Activated naive CD4-positive, alpha-beta T cell treated with anti-CD3 and anti-CD28 coated beads, Interleukin-2, amount 10 ng/mL, durations not matched to agents 7 days and 5 days (primary cell): ENCODE measurements around the gene HMGCR.
A peak's percentile ranks its signal among the peaks of the same experiment; 100 is the strongest.

Experiments used
- CTCF ChIA-PET: fragments of 350-600 bp; sonication (Branson Sonifier 250); formaldehyde crosslinking; loops from one replicate; lab custom pipeline; 2021; ENCODE audit warnings: antibody characterized with exemption; lab: Charles Lee
- DNase-seq: peaks from one replicate; pipeline ENCODE4 v3.0.0-alpha.2; 2020
- H3K27ac Mint-ChIP-seq: one replicate; pipeline ENCODE4 v1.8.0; 2021; ENCODE audit warnings: mild to moderate bottlenecking, moderate library complexity, mixed read lengths
- H3K27me3 Mint-ChIP-seq: one replicate; pipeline ENCODE4 v1.8.0; 2021; ENCODE audit warnings: mild to moderate bottlenecking, mixed read lengths
- H3K36me3 Mint-ChIP-seq: one replicate; pipeline ENCODE4 v1.8.0; 2021; ENCODE audit warnings: mixed read lengths
- H3K4me1 Mint-ChIP-seq: one replicate; pipeline ENCODE4 v1.8.0; 2021; ENCODE audit warnings: mixed read lengths
- H3K4me3 Mint-ChIP-seq: one replicate; pipeline ENCODE4 v1.8.0; 2021; ENCODE audit warnings: mild to moderate bottlenecking, moderate library complexity, mixed read lengths
- H3K9me3 Mint-ChIP-seq: one replicate; pipeline ENCODE4 v1.8.0; 2021; ENCODE audit warnings: mixed read lengths

HMGCR gene

GRCh38 chr5:75351139-75351926, 14.3 kb downstream of the HMGCR start:
- Mint-ChIP-seq H3K4me1 (peaks cover 20% of the 10 kb centered on the region), H3K4me3 (no peak overlapping the region), H3K27ac (peak overlapping the region; percentile 63), H3K9me3 (no peaks in the 10 kb centered on the region), H3K27me3 (no peaks in the 10 kb centered on the region), H3K36me3 (peaks cover 61% of the 10 kb centered on the region)
- no peak for DNase-seq
- CTCF ChIA-PET = interaction anchor here (1.1 kb wide), 1 partner anchor 14 kb away, joined by 3 read pairs; the partner anchor contains the start of gene HMGCR

- Mint-ChIP-seq H3K36me3 (peaks cover 66% of the 10 kb centered on the region), H3K27me3 (no peaks in the 10 kb centered on the region), H3K9me3 (no peaks in the 10 kb centered on the region), H3K27ac (no peak overlapping the region), H3K4me1 (peaks cover 14% of the 10 kb centered on the region), H3K4me3 (no peak overlapping the region)
- DNase-seq = no peak
- CTCF ChIA-PET = no interaction called here
Observed at GRCh38 chr5:75355236-75355635, 18.2 kb downstream of the HMGCR start.

GRCh38 chr5:75356719-75357118, 19.7 kb downstream of the HMGCR start:
- Mint-ChIP-seq H3K4me1 (no peaks in the 10 kb centered on the region), H3K27ac (no peak overlapping the region), H3K36me3 (peaks cover 57% of the 10 kb centered on the region), H3K9me3 (no peaks in the 10 kb centered on the region), H3K27me3 (no peaks in the 10 kb centered on the region), H3K4me3 (no peak overlapping the region)
- CTCF ChIA-PET = no interaction called here
- DNase-seq = no peak

- no peak for DNase-seq
- Mint-ChIP-seq H3K36me3 (peaks cover 55% of the 10 kb centered on the region), H3K27ac (no peak overlapping the region), H3K9me3 (no peaks in the 10 kb centered on the region), H3K27me3 (no peaks in the 10 kb centered on the region), H3K4me3 (no peak overlapping the region), H3K4me1 (no peaks in the 10 kb centered on the region)
- CTCF ChIA-PET = no interaction called here
Observed at GRCh38 chr5:75358117-75358516, 21.1 kb downstream of the HMGCR start.

GRCh38 chr5:75361310-75361709, 24.3 kb downstream of the HMGCR start:
- CTCF ChIA-PET = no interaction called here
- Mint-ChIP-seq H3K9me3 (no peaks in the 10 kb centered on the region), H3K36me3 (peaks cover 46% of the 10 kb centered on the region), H3K27me3 (no peaks in the 10 kb centered on the region), H3K4me3 (no peak overlapping the region), H3K4me1 (no peaks in the 10 kb centered on the region), H3K27ac (no peak overlapping the region)
- no peak for DNase-seq

- DNase-seq = no peak
- Mint-ChIP-seq H3K4me3 (no peak overlapping the region), H3K9me3 (no peaks in the 10 kb centered on the region), H3K27me3 (no peaks in the 10 kb centered on the region), H3K4me1 (peaks cover 4% of the 10 kb centered on the region), H3K36me3 (peaks cover 35% of the 10 kb centered on the region), H3K27ac (no peak overlapping the region)
- CTCF ChIA-PET = interaction anchor here (1.3 kb wide), 1 partner anchor 14 kb away, joined by 3 read pairs; no protein-coding TSS in a partner anchor
Observed at GRCh38 chr5:75362474-75362975, 25.5 kb downstream of the HMGCR start.

GRCh38 chr5:75363111-75363510, 26.1 kb downstream of the HMGCR start:
- Mint-ChIP-seq H3K27me3 (no peaks in the 10 kb centered on the region), H3K4me1 (peaks cover 4% of the 10 kb centered on the region), H3K27ac (no peak overlapping the region), H3K4me3 (no peak overlapping the region), H3K36me3 (peaks cover 31% of the 10 kb centered on the region), H3K9me3 (no peaks in the 10 kb centered on the region)
- no peak for DNase-seq
- CTCF ChIA-PET = interaction anchor here (1.3 kb wide), 1 partner anchor 14 kb away, joined by 3 read pairs; no protein-coding TSS in a partner anchor

GRCh38 chr5:75363726-75364495, 26.9 kb downstream of the HMGCR start:
- Mint-ChIP-seq H3K9me3 (no peaks in the 10 kb centered on the region), H3K27ac (no peak overlapping the region), H3K4me3 (no peak overlapping the region), H3K4me1 (peaks cover 4% of the 10 kb centered on the region), H3K36me3 (peaks cover 28% of the 10 kb centered on the region), H3K27me3 (no peaks in the 10 kb centered on the region)
- no peak for DNase-seq
- CTCF ChIA-PET = interaction anchor here (1.0 to 1.3 kb wide), 2 partner anchors 15 to 128 kb away, joined by 3 read pairs; partner anchors contain the start of gene ANKRD31

- no peak for DNase-seq
- peaks cover 23% of the 10 kb centered on the region for H3K36me3 Mint-ChIP-seq
- no peak overlapping the region for H3K4me3 Mint-ChIP-seq
- peaks cover 4% of the 10 kb centered on the region for H3K4me1 Mint-ChIP-seq
- H3K9me3 Mint-ChIP-seq = no peaks in the 10 kb centered on the region
- CTCF ChIA-PET = interaction anchor here (1.0 kb wide), 1 partner anchor 128 kb away, joined by 3 read pairs; the partner anchor contains the start of gene ANKRD31
- H3K27me3 Mint-ChIP-seq = no peaks in the 10 kb centered on the region
- H3K27ac Mint-ChIP-seq = no peak overlapping the region
Observed at GRCh38 chr5:75364571-75365280, 27.7 kb downstream of the HMGCR start.

- H3K4me1 Mint-ChIP-seq = peaks cover 4% of the 10 kb centered on the region
- H3K9me3 Mint-ChIP-seq = no peaks in the 10 kb centered on the region
- peaks cover 14% of the 10 kb centered on the region for H3K36me3 Mint-ChIP-seq
- no peak overlapping the region for H3K4me3 Mint-ChIP-seq
- H3K27ac Mint-ChIP-seq = no peak overlapping the region
- no peaks in the 10 kb centered on the region for H3K27me3 Mint-ChIP-seq
- no peak for DNase-seq
- CTCF ChIA-PET = no interaction called here
Observed at GRCh38 chr5:75365740-75366139, 28.7 kb downstream of the HMGCR start.

- Mint-ChIP-seq H3K27ac (no peak overlapping the region), H3K9me3 (no peaks in the 10 kb centered on the region), H3K4me3 (no peak overlapping the region), H3K4me1 (peaks cover 4% of the 10 kb centered on the region), H3K27me3 (no peaks in the 10 kb centered on the region), H3K36me3 (peaks cover 11% of the 10 kb centered on the region)
- CTCF ChIA-PET = no interaction called here
- DNase-seq = no peak
Observed at GRCh38 chr5:75366787-75367186, 29.8 kb downstream of the HMGCR start.

- H3K36me3 Mint-ChIP-seq = peaks cover 6% of the 10 kb centered on the region
- no peak for DNase-seq
- H3K4me1 Mint-ChIP-seq = peaks cover 4% of the 10 kb centered on the region
- H3K9me3 Mint-ChIP-seq = no peaks in the 10 kb centered on the region
- no peaks in the 10 kb centered on the region for H3K27me3 Mint-ChIP-seq
- no peak overlapping the region for H3K27ac Mint-ChIP-seq
- no peak overlapping the region for H3K4me3 Mint-ChIP-seq
- CTCF ChIA-PET = no interaction called here
Observed at GRCh38 chr5:75367401-75367800, 30.4 kb downstream of the HMGCR start.

GRCh38 chr5:75368391-75368790, 31.4 kb downstream of the HMGCR start:
- CTCF ChIA-PET = no interaction called here
- peaks cover 8% of the 10 kb centered on the region for H3K36me3 Mint-ChIP-seq
- H3K4me3 Mint-ChIP-seq = no peak overlapping the region
- no peaks in the 10 kb centered on the region for H3K9me3 Mint-ChIP-seq
- DNase-seq = no peak
- peaks cover 4% of the 10 kb centered on the region for H3K4me1 Mint-ChIP-seq
- H3K27me3 Mint-ChIP-seq = no peaks in the 10 kb centered on the region
- H3K27ac Mint-ChIP-seq = no peak overlapping the region

GRCh38 chr5:75373862-75374261, 36.8 kb downstream of the HMGCR start:
- Mint-ChIP-seq H3K27me3 (no peaks in the 10 kb centered on the region), H3K36me3 (peaks cover 11% of the 10 kb centered on the region), H3K9me3 (no peaks in the 10 kb centered on the region), H3K4me1 (no peaks in the 10 kb centered on the region), H3K27ac (no peak overlapping the region), H3K4me3 (no peak overlapping the region)
- no peak for DNase-seq
- CTCF ChIA-PET = interaction anchor here (1.1 kb wide), 1 partner anchor 137 kb away, joined by 3 read pairs; the partner anchor contains the start of gene ANKRD31
